Heart left ventricle (tissue), 13 donors: Measurements from ENCODE around the gene FRMPD4.

Experiments used
- POLR2A ChIP-seq, 2 donors: fragments of 450-650 bp; IDR thresholded peaks; one replicate each; pipeline ENCODE4 v1.6.1; 2017; ENCODE audit warnings: antibody characterized with exemption in 2 of 2, mild to moderate bottlenecking in 2 of 2, moderate library complexity in 2 of 2
- TF ChIP-seq, protein P1 (sequence below), 12 donors: fragments of 200-600 bp; sonication (generic) in 4 of 12; IDR thresholded peaks; one replicate each; pipeline versions ENCODE4 v1.5.0 to v1.8.0; 2018 to 2022; ENCODE audit warnings: antibody characterized with exemption in 12 of 12, mild to moderate bottlenecking in 5 of 12
- donor health status: ischemic (EF 13 %, LVEDD 7.1; RV severe dilation, severe dysfunction).
- donor health status: DM: no; HTN: yes; CAD: no.
- donor health status: DM: no; HTN: no; CAD: no.
- donor health status: ischemic (EF 25% LVEDD 6.9; RV normal size, moderate dysfunction).
- donor health status: ischemic (EF 25% LVEDD 5.7; RV mildly dilated, moderate dysfunction).
- donor health status: ischemic (EF 35%, LVEDD 5.7; RV mildly dilated, moderate dysfunction).
- donor health status: nonischemic (EF 11% LVEDD 7.7; RV severe dilation, severe dysfunction).
- donor health status: DM: yes; HTN: yes; CAD: no.
- donor health status: PGD.
- donor health status: ischemic (EF 29% LVEDD 5.4; RV normal size, mild dysfunction).
- donor health status: nonischemic (EF 23%, LVEDD 6.1; RV moderate dilation, normal function).

DNA sequence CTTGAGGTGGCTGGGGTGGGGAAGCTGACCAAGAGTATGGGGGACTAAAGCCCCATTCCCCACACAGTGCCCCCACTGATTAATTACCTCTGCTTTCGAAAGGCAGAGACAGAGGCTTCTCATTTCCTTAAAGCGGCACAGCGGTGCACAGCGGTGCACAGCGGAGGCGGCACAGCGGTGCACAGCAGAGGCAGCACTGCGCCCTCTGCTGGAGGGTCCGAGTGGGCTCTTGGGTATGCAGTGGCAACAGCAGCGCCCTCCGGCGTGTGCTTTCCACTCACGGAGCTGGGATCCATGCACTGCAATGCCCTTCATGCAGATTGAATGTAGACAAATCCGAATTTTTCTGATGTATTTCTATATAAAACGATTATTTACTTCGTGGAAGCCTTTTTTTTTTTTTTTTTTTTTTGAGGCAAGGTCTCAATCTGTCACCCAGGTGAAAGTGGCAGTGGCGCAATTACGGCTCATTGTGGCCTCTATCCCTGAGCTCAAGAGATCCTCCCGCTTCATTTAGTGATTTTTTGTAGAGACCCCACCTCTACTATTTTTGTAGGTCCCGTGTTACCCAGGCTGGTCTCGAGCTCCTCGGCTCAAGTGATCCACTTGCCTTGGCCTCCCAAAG is 633.3 kb downstream of the FRMPD4 start:
- no peak for TF ChIP-seq POLR2A (IDR thresholded peaks at IDR 0.05)
- TF ChIP-seq, protein P1, sequence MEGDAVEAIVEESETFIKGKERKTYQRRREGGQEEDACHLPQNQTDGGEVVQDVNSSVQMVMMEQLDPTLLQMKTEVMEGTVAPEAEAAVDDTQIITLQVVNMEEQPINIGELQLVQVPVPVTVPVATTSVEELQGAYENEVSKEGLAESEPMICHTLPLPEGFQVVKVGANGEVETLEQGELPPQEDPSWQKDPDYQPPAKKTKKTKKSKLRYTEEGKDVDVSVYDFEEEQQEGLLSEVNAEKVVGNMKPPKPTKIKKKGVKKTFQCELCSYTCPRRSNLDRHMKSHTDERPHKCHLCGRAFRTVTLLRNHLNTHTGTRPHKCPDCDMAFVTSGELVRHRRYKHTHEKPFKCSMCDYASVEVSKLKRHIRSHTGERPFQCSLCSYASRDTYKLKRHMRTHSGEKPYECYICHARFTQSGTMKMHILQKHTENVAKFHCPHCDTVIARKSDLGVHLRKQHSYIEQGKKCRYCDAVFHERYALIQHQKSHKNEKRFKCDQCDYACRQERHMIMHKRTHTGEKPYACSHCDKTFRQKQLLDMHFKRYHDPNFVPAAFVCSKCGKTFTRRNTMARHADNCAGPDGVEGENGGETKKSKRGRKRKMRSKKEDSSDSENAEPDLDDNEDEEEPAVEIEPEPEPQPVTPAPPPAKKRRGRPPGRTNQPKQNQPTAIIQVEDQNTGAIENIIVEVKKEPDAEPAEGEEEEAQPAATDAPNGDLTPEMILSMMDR (IDR thresholded peaks at IDR 0.05) = peak; percentile 29 to 59 (median 39)
